Neural cell (in vitro differentiated cells): ENCODE measurements around the gene PXK. TPM values are rescaled to one million over a fixed set of nuclear protein-coding genes. Genes with fewer than 3 reads are reported as not detected.

Experiments used
- H2AFZ ChIP-seq: fragments of 200-600, 300-800 bp; sonication (generic), shearing (Covaris generic); 2 replicates; pipeline ENCODE4 v1.6.0; 2014; ENCODE audit warnings: low read depth, mild to moderate bottlenecking, antibody characterized with exemption, low read length, moderate library complexity
- H3F3A ChIP-seq: fragments of 200-600 bp; shearing (Covaris generic); 2 replicates; pipeline ENCODE4 v1.6.1; 2016; ENCODE audit warnings: mild to moderate bottlenecking, moderate library complexity, mixed read lengths, antibody characterized with exemption, low read length; ENCODE audit not compliant: insufficient read depth, poor library complexity, severe bottlenecking
- H3K27ac ChIP-seq: fragments of 200-600, 300-800 bp; sonication (generic), shearing (Covaris generic); 2 replicates; pipeline ENCODE4 v1.5.1; 2014; ENCODE audit warnings: mild to moderate bottlenecking, low read length, moderate library complexity
- H3K27me3 ChIP-seq: fragments of 300-800, 200-600 bp; sonication (generic), shearing (Covaris generic); 2 replicates; pipeline ENCODE4 v1.6.0; 2014; ENCODE audit warnings: mild to moderate bottlenecking, low read depth, low read length, moderate library complexity; ENCODE audit not compliant: insufficient read depth
- H3K36me3 ChIP-seq: fragments of 300-800, 200-600 bp; sonication (generic), shearing (Covaris generic); 2 replicates; pipeline ENCODE4 v1.5.1; 2014; ENCODE audit warnings: mild to moderate bottlenecking, antibody characterized with exemption, low read length, moderate library complexity; ENCODE audit not compliant: insufficient read depth
- H3K4me2 ChIP-seq: fragments of 300-800, 200-600 bp; sonication (generic), shearing (Covaris generic); 2 replicates; pipeline ENCODE4 v1.6.0; 2014; ENCODE audit warnings: mild to moderate bottlenecking, low read length
- H3K4me3 ChIP-seq: fragments of 300-800, 200-600 bp; sonication (generic), shearing (Covaris generic); 2 replicates; pipeline ENCODE4 v1.5.1; 2014; ENCODE audit warnings: mild to moderate bottlenecking, low read length, moderate library complexity
- H3K79me2 ChIP-seq: fragments of 200-600 bp; shearing (Covaris generic); replicated peaks from 2 replicates; pipeline ENCODE4 v1.6.0; 2014; ENCODE audit warnings: mild to moderate bottlenecking, low read length, moderate library complexity; ENCODE audit not compliant: insufficient read depth
- H3K9ac ChIP-seq: fragments of 300-800, 200-600 bp; sonication (generic), shearing (Covaris generic); 2 replicates; pipeline ENCODE4 v1.6.1; 2016; ENCODE audit warnings: mild to moderate bottlenecking, low read length, mixed read lengths
- H3K9me2 ChIP-seq: fragments of 200-600 bp; shearing (Covaris generic); 2 replicates; pipeline ENCODE4 v1.6.1; 2016; ENCODE audit warnings: mild to moderate bottlenecking, low read length, mixed read lengths; ENCODE audit not compliant: insufficient read depth
- H3K9me3 ChIP-seq: fragments of 200-600, 300-800 bp; sonication (generic), shearing (Covaris generic); 2 replicates; pipeline ENCODE4 v1.6.1; 2016; ENCODE audit warnings: mild to moderate bottlenecking, mixed run types, low read length, moderate library complexity, mixed read lengths
- H4K20me1 ChIP-seq: fragments of 200-600 bp; shearing (Covaris generic); 2 replicates; pipeline ENCODE4 v1.6.1; 2016; ENCODE audit warnings: mild to moderate bottlenecking, mixed run types; ENCODE audit not compliant: insufficient read depth
- EP300 ChIP-seq: fragments of 450-650 bp; conservative IDR thresholded peaks from 2 replicates; pipeline ENCODE4 v1.6.1; 2014; ENCODE audit warnings: antibody characterized with exemption, mild to moderate bottlenecking, moderate library complexity; ENCODE audit not compliant: poor library complexity, severe bottlenecking
- EZH2 ChIP-seq: fragments of 200-600, 300-800 bp; shearing (Covaris generic), sonication (generic); IDR thresholded peaks from 2 replicates; pipeline ENCODE4 v1.6.1; 2014; ENCODE audit warnings: antibody characterized with exemption, low read length, borderline replicate concordance, mild to moderate bottlenecking; ENCODE audit not compliant: insufficient read depth, poor library complexity, severe bottlenecking
- MXI1 ChIP-seq: fragments of 450-650 bp; conservative IDR thresholded peaks from 2 replicates; pipeline ENCODE4 v1.6.1; 2014; ENCODE audit warnings: antibody characterized with exemption, mild to moderate bottlenecking; ENCODE audit not compliant: poor library complexity, severe bottlenecking
- POLR2AphosphoS5 ChIP-seq: IDR thresholded peaks from 2 replicates; pipeline ENCODE4 v1.6.1; 2012
- RAD21 ChIP-seq: fragments of 450-650 bp; conservative IDR thresholded peaks from 2 replicates; pipeline ENCODE4 v1.6.1; 2014; ENCODE audit warnings: antibody characterized with exemption, mild to moderate bottlenecking, moderate library complexity
- REST ChIP-seq: IDR thresholded peaks from 2 replicates; pipeline ENCODE4 v1.6.1; 2012; ENCODE audit warnings: borderline replicate concordance
- SMC3 ChIP-seq: fragments of 450-650 bp; conservative IDR thresholded peaks from 2 replicates; pipeline ENCODE4 v1.6.1; 2014; ENCODE audit warnings: antibody characterized with exemption, mild to moderate bottlenecking, moderate library complexity; ENCODE audit not compliant: poor library complexity
- TAF1 ChIP-seq: IDR thresholded peaks from 2 replicates; pipeline ENCODE4 v1.6.1; 2012; ENCODE audit warnings: low read depth
- polyA plus RNA-seq: library from polyadenylated mRNA; depleted of rRNA; stranded (reverse); fragments of >200 nt; gene quantifications from 2 replicates; pipeline ENCODE4 v1.2.3, GENCODE V29; 2014
- TF ChIP-seq, protein P1 (sequence below): fragments of 450-650 bp; IDR thresholded peaks from 2 replicates; pipeline ENCODE4 v1.5.1; 2014; ENCODE audit warnings: antibody characterized with exemption, mild to moderate bottlenecking, moderate library complexity; ENCODE audit not compliant: poor library complexity, severe bottlenecking

PXK gene
- polyA plus RNA-seq, 1 donor from 2014 or later = 37.7 TPM

GRCh38 chr3:58398669-58399333 lies 66.1 kb downstream of the PXK start:
- no peak overlapping the region for H3K4me3 ChIP-seq
- H3K9me3 ChIP-seq = no peaks in the 10 kb centered on the region
- no peak overlapping the region for H3K9ac ChIP-seq
- H4K20me1 ChIP-seq = no peaks in the 10 kb centered on the region
- no peaks in the 10 kb centered on the region for H3K79me2 ChIP-seq
- no peak overlapping the region for H2AFZ ChIP-seq
- H3K36me3 ChIP-seq = peaks cover 16% of the 10 kb centered on the region
- no peaks in the 10 kb centered on the region for H3K27me3 ChIP-seq
- no peak overlapping the region for H3K27ac ChIP-seq
- TF ChIP-seq EZH2 = no peak
- TF ChIP-seq, protein P1, sequence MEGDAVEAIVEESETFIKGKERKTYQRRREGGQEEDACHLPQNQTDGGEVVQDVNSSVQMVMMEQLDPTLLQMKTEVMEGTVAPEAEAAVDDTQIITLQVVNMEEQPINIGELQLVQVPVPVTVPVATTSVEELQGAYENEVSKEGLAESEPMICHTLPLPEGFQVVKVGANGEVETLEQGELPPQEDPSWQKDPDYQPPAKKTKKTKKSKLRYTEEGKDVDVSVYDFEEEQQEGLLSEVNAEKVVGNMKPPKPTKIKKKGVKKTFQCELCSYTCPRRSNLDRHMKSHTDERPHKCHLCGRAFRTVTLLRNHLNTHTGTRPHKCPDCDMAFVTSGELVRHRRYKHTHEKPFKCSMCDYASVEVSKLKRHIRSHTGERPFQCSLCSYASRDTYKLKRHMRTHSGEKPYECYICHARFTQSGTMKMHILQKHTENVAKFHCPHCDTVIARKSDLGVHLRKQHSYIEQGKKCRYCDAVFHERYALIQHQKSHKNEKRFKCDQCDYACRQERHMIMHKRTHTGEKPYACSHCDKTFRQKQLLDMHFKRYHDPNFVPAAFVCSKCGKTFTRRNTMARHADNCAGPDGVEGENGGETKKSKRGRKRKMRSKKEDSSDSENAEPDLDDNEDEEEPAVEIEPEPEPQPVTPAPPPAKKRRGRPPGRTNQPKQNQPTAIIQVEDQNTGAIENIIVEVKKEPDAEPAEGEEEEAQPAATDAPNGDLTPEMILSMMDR = no peak
- TF ChIP-seq MXI1 = no peak
- no peak for TF ChIP-seq EP300
- no peak for TF ChIP-seq RAD21
- no peak for TF ChIP-seq TAF1
- TF ChIP-seq POLR2AphosphoS5 = no peak
- TF ChIP-seq SMC3 = no peak
- no peak for TF ChIP-seq REST
- no peaks in the 10 kb centered on the region for H3K9me2 ChIP-seq
- no peak overlapping the region for H3K4me2 ChIP-seq
- no peaks in the 10 kb centered on the region for H3F3A ChIP-seq

- H2AFZ ChIP-seq = no peak overlapping the region
- H3K4me3 ChIP-seq = no peak overlapping the region
- no peaks in the 10 kb centered on the region for H3F3A ChIP-seq
- H3K4me2 ChIP-seq = no peak overlapping the region
- H3K79me2 ChIP-seq = no peaks in the 10 kb centered on the region
- no peaks in the 10 kb centered on the region for H3K36me3 ChIP-seq
- peaks cover 4% of the 10 kb centered on the region for H3K9me3 ChIP-seq
- H3K9me2 ChIP-seq = no peaks in the 10 kb centered on the region
- no peak overlapping the region for H3K27ac ChIP-seq
- TF ChIP-seq REST = no peak
- TF ChIP-seq RAD21 = no peak
- TF ChIP-seq, protein P1 = no peak
- no peak for TF ChIP-seq TAF1
- no peak for TF ChIP-seq EP300
- TF ChIP-seq SMC3 = no peak
- TF ChIP-seq EZH2 = no peak
- TF ChIP-seq MXI1 = no peak
- H4K20me1 ChIP-seq = no peaks in the 10 kb centered on the region
- no peaks in the 10 kb centered on the region for H3K27me3 ChIP-seq
- no peak overlapping the region for H3K9ac ChIP-seq
These were observed 70.9 kb downstream of the PXK start for GRCh38 chr3:58403513-58404109.
